ENCODE results near the gene MUC5B.

DNA sequence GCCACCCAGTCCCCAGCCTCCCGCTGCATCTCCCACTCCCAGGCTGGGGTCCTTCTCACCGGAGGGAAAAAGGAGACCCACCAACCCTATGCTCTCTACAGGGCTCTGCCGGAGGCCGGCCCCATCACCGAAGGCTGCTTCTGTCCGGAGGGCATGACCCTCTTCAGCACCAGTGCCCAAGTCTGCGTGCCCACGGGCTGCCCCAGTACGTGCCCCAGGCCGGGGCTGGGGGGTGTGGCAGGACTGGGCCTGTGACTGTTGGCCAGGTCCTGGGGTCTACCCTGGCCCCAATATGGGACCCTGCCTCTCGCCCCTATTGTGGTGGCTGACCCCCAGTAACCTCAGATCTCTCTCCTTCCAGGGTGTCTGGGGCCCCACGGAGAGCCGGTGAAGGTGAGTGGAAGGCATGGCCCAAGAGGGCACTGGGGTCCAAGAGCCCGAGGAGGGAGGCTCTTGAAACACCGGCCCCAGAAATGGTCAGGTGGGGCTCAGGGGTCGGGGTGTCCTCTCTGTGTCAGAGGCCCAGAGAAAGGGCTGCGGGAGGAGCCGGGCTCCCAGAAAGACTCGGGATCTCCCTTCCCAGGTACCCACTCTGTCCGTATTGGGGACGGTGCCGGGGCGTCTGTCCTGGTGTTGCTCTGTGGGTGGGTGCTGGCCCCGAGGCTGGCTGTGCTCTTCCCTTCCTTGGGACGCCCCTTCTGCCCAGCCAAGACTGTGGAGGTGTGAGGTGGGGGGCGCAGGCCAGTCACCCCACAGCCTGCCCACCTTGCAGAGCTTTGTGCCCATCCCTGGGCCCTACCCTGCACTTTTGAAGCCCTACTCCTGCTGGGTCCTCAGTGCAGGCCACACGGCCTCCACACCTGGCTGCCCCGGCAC, 26.1 kb upstream of the MUC5B start:
- TF ChIP-seq, protein P1, sequence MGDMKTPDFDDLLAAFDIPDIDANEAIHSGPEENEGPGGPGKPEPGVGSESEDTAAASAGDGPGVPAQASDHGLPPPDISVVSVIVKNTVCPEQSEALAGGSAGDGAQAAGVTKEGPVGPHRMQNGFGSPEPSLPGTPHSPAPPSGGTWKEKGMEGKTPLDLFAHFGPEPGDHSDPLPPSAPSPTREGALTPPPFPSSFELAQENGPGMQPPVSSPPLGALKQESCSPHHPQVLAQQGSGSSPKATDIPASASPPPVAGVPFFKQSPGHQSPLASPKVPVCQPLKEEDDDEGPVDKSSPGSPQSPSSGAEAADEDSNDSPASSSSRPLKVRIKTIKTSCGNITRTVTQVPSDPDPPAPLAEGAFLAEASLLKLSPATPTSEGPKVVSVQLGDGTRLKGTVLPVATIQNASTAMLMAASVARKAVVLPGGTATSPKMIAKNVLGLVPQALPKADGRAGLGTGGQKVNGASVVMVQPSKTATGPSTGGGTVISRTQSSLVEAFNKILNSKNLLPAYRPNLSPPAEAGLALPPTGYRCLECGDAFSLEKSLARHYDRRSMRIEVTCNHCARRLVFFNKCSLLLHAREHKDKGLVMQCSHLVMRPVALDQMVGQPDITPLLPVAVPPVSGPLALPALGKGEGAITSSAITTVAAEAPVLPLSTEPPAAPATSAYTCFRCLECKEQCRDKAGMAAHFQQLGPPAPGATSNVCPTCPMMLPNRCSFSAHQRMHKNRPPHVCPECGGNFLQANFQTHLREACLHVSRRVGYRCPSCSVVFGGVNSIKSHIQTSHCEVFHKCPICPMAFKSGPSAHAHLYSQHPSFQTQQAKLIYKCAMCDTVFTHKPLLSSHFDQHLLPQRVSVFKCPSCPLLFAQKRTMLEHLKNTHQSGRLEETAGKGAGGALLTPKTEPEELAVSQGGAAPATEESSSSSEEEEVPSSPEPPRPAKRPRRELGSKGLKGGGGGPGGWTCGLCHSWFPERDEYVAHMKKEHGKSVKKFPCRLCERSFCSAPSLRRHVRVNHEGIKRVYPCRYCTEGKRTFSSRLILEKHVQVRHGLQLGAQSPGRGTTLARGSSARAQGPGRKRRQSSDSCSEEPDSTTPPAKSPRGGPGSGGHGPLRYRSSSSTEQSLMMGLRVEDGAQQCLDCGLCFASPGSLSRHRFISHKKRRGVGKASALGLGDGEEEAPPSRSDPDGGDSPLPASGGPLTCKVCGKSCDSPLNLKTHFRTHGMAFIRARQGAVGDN (CRISPR knock-in tag; IDR thresholded peaks at IDR 0.05) = no peak
- TF ChIP-seq ZNF121 (CRISPR knock-in tag; IDR thresholded peaks at IDR 0.05) (no peak), ELF4 (CRISPR knock-in tag; IDR thresholded peaks at IDR 0.05; ENCODE audit: borderline replicate concordance) (no peak), SP1 (IDR thresholded peaks at IDR 0.05) (no peak), SP1 (CRISPR knock-in tag; IDR thresholded peaks at IDR 0.05) (no peak), ZNF253 (CRISPR knock-in tag; IDR thresholded peaks at IDR 0.05; ENCODE audit: borderline replicate concordance) (no peak), KLF16 (CRISPR knock-in tag; IDR thresholded peaks at IDR 0.05) (no peak), GTF2F1 (IDR thresholded peaks at IDR 0.05; ENCODE audit: low read length) (no peak), FOSL2 (CRISPR knock-in tag; IDR thresholded peaks at IDR 0.05) (no peak)
- TF ChIP-seq, protein P2, sequence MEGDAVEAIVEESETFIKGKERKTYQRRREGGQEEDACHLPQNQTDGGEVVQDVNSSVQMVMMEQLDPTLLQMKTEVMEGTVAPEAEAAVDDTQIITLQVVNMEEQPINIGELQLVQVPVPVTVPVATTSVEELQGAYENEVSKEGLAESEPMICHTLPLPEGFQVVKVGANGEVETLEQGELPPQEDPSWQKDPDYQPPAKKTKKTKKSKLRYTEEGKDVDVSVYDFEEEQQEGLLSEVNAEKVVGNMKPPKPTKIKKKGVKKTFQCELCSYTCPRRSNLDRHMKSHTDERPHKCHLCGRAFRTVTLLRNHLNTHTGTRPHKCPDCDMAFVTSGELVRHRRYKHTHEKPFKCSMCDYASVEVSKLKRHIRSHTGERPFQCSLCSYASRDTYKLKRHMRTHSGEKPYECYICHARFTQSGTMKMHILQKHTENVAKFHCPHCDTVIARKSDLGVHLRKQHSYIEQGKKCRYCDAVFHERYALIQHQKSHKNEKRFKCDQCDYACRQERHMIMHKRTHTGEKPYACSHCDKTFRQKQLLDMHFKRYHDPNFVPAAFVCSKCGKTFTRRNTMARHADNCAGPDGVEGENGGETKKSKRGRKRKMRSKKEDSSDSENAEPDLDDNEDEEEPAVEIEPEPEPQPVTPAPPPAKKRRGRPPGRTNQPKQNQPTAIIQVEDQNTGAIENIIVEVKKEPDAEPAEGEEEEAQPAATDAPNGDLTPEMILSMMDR (CRISPR knock-in tag; IDR thresholded peaks at IDR 0.05) = no peak
- TF ChIP-seq, protein P3, sequence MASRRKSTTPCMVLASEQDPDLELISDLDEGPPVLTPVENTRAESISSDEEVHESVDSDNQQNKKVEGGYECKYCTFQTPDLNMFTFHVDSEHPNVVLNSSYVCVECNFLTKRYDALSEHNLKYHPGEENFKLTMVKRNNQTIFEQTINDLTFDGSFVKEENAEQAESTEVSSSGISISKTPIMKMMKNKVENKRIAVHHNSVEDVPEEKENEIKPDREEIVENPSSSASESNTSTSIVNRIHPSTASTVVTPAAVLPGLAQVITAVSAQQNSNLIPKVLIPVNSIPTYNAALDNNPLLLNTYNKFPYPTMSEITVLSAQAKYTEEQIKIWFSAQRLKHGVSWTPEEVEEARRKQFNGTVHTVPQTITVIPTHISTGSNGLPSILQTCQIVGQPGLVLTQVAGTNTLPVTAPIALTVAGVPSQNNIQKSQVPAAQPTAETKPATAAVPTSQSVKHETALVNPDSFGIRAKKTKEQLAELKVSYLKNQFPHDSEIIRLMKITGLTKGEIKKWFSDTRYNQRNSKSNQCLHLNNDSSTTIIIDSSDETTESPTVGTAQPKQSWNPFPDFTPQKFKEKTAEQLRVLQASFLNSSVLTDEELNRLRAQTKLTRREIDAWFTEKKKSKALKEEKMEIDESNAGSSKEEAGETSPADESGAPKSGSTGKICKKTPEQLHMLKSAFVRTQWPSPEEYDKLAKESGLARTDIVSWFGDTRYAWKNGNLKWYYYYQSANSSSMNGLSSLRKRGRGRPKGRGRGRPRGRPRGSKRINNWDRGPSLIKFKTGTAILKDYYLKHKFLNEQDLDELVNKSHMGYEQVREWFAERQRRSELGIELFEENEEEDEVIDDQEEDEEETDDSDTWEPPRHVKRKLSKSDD (CRISPR knock-in tag; IDR thresholded peaks at IDR 0.05; ENCODE audit: low read depth) = no peak

Data from HepG2 (cell line).